ENCODE results near the gene TAP2.
A peak's percentile ranks its signal among the peaks of the same experiment; 100 is the strongest.

TAP2 gene

DNA sequence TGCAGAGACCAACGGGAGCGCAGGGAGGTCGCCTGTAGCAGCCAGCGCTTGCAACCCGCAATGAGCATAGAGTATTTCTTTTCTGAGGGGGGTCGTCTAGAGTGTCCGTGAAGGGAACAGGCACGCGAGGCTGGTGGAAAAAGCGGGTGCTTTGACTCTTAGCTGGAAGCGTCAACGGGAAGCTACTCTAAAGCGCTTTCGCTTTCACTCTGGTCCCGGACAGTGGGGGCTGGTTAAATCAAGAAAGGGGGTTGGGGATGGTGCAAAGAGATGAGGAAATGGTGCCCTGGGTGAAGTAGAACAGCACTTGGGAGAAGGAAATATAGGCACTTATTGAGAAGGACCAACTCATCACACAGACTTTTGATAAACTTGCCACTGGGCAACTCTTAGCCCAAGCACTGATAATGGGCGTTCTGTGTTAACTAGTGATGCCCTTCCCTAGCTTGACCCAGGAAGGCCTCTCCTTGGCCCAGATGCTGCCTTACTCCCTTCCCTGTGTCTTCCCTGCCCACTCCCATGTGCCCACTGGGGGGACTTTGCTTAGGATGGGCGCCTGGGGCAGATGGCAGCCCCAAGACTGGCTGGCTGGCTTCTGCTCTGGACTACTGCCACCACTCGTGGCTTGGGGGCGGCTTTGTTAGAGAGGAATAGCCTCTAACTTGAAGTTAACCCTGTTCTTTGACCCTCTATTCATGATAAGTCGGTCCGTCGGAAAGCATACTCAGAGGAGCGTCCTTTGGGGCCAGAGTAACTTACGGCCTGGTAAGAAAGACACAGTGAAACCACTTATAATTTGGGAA lies 16.0 kb upstream of the TAP2 start:
- DNase-seq (ENCODE audit: low read depth in 2 of 2) = no peak

DNA sequence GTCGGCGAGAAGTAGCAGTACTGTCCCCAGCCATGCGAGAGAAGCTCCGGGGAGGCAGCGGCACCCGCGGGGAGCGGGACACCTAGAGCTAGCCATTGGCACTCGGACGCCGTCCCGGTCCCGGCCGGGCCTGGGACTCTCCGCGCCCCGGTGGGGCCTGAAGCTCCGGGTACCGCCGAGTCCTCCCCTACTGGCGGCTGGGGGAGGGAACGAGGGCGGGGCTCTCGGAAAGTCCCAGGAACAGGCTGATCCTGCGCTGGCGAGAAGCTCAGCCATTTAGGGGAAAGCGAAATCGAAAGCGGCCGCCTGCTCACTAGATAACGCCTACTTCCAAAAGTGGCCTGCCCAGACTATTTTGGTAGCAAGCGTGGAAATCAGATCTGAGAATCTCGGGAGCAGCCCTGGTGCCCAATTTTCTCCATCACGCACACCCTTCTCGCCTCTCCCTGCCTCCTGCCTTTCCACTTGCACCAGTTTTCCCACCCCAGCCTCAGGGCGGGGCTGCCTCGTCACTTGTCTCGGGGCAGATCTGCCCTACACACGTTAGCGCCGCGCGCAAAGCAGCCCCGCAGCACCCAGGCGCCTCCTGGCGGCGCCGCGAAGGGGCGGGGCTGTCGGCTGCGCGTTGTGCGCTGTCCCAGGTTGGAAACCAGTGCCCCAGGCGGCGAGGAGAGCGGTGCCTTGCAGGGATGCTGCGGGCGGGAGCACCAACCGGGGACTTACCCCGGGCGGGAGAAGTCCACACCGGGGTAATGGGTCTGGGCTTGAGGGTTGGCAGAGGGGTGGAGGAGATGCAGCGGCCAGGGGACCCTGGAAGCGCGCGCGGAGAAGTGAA lies 15.2 kb upstream of the TAP2 start, which contains the start of the genes PSMB9 and TAP1:
TSS of gene PSMB9 (plus strand) at position 652 of the 835 bp plus-strand sequence. CDS start at position 690, 38 bp downstream.
TSS of gene TAP1 (minus strand) at position 164 of the 835 bp plus-strand sequence. CDS start at position 96, 68 bp downstream.
- DNase-seq (ENCODE audit: low read depth in 2 of 2) = peak; percentile 93 to 96

DNA sequence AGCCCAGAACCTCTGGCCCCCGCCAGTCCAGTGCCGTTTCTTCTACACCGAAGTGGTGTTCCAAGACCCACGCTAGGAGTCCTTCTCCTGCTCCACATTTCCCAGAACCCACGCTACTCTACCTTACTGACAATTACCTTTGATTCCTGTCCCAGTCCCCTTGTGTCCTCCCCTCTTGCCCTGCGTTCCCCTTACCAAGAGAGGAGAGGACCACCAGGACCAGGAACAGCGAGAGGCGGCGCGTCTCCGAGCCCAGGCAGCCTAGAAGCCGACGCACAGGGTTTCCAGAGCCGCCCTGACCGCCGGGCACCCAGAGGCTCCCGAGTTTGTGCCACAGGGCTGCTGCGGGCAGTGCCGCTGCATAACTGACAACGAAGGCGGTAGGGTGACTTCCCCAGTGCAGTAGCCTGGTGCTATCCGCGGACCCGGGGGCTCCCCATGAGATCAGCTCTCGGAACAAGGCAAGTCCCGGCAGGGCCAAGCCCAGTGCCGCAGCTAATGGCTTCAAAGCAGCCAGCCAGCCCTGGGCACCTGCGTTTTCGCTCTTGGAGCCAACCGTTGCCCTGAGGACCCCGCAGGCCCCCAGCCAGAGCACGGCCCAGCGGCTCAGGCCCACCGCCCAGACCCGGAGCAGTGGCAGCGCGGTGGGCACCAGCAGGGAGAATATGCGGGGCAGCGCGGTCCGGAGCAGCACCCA lies 14.5 kb upstream of the TAP2 start:
- DNase-seq (ENCODE audit: low read depth in 2 of 2) = no peak

DNA sequence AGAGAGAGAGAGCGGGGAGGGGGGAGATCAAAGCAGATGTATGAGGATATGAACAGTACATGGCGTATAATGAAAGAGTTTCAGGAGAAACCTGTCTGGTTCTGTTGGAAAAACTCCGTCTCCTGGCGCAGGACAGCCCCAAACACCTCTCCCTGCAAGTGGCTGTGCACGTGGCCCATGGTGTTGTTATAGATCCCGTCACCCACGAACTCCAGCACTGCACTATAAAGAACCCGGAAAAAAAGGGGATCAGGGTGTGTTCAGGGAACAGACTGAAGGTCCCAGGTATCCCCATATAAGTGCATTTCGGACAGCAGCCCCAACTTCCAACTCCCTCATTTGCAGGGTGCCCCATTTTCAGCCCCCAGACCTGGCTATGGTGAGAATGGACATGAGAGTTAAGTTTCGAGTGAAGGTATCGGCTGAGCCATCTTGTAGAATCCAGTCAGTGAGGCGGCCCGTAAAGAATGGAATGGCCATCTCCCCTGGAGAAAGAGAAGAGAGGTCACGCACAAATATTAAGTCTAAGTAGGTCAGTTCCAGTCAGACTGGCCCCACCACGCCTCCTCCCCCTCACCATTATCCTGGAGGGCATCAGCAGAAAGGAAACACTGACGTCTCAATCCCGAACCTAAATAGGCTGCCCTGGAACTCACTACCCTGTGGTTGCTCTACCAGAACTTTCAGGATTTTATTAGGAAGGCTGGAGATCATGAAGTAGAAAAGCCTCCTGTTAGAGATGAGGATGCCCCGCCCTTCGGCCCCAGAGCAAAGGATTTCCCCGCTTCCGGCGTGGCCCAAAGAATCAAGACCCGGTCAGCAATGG lies 13.7 kb upstream of the TAP2 start:
- no peak for DNase-seq (ENCODE audit: low read depth in 2 of 2)

DNA sequence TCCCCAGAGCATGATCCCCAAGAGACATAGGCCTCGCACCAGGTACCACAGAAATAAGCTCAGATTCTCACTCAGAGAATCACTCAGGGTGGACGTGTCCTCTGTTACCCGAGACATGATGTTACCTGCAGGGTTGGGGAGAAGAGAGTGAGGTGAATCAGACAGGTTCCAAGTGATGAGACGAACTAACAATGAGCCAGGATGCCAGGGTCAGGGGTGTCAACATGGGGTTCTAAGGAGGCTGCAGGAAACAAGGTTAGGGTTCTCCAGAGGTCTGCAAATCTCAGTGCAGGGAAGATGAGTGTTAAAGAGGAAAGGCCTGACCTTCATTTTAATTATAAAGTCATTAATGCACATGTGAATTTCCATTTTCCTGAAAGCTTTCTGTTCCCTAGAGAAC lies 12.5 kb upstream of the TAP2 start:
- no peak for DNase-seq (ENCODE audit: low read depth in 2 of 2)

DNA sequence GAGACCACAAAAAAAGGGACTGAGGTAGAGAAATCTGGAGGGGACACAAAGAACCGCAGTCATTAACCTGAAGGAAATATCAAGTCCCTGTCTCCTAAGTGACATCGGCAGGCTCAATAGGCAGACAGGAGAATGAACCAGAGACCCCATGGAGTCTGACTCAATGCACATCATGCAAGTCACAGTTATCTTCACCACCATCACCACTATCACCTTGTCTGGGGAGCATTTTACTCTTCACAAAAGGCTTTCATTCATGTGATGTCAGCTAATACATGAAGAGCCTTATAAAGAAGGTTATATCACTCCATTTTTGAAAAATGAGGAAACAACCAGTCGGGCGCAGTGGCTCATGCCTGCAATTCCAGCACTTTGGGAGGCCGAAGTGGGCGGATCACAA lies 10.6 kb upstream of the TAP2 start:
- DNase-seq (ENCODE audit: low read depth in 2 of 2) = no peak

DNA sequence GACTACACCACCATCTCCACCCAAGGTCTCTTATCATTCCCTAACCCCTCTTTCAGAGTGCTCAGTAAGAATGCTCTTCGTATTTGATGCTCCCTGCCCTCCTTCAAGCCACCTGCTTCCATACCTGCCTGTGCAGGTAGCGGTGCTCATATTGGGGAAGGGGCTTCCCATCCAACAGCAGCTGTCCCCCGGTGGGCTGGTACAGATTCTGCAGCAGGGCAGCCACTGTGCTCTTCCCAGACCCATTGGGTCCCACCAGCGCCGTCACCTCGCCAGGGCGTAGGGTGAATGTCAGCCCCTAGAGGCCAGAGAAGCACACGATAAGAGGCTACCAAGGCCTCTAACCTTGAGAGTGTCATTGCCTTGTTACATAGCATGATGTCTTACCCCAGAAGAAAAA lies 9.3 kb upstream of the TAP2 start:
- DNase-seq (ENCODE audit: low read depth in 2 of 2) = no peak

DNA sequence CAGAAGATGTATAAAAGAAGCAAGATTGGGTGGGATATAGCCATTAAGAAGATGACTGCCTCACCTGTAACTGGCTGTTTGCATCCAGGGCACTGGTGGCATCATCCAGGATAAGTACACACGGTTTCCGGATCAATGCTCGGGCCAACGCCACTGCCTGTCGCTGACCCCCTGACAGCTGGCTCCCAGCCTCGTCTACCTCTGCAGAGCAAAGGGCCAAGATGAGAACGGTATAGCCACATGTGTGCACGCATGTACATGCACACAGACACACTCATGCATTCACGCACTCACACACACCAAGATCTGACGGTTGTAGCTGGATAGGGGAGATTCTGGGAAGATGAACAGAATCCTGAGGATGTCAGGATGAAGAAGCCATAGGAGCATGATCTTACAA lies 8.5 kb upstream of the TAP2 start:
- DNase-seq (ENCODE audit: low read depth in 2 of 2) = no peak

DNA sequence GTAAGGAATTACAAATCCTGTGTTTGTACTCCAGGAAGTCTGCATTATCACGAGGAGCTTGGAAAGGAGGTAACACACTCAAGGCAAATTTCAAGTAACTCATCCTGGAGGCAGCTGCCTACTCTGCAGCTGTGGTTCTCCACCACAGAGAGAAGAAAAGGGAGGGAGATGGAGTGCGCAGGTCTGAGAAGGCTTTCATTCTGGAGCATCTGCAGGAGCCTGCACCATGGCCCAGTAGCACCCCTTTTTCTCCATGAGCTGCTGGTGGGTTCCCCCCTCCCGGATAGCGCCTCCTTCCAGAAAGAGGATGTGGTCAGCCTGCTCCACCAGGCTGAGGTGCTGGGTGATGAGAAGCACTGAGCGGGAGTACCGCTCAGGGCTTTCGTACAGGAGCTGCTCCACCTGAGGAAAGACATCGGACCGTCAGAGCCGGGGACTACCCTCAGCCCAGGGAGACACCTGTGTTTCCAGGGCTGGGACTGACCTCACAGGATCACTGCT lies 6.9 kb upstream of the TAP2 start:
- DNase-seq (ENCODE audit: low read depth in 2 of 2) = no peak

DNA sequence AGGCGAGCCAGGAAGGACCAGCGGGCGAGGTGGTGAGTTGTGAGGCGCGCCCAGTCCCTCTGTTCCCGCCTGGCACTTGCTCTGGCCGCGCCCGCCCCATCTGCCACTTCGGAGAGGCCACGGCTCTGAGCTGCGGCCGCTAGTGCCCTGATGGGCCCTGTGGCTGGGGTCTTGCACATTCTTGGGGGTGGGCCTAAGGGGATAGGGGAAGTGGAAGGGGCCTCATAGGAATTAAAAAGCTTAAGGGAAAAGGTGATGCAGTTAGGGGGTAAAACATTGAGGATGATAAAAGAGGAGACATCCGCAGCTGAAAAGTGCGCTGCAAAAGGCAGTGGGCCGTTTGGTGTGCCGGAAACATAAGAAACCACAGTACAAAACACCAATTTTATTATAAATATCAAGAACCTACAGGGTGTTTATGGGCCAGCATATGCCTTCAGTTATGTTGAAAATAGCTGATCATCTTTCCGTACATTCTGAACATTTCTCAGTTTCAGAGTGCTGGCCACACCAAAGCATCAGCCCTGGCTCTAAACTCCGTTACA lies 6.4 kb upstream of the TAP2 start:
- no peak for DNase-seq (ENCODE audit: low read depth in 2 of 2)

DNA sequence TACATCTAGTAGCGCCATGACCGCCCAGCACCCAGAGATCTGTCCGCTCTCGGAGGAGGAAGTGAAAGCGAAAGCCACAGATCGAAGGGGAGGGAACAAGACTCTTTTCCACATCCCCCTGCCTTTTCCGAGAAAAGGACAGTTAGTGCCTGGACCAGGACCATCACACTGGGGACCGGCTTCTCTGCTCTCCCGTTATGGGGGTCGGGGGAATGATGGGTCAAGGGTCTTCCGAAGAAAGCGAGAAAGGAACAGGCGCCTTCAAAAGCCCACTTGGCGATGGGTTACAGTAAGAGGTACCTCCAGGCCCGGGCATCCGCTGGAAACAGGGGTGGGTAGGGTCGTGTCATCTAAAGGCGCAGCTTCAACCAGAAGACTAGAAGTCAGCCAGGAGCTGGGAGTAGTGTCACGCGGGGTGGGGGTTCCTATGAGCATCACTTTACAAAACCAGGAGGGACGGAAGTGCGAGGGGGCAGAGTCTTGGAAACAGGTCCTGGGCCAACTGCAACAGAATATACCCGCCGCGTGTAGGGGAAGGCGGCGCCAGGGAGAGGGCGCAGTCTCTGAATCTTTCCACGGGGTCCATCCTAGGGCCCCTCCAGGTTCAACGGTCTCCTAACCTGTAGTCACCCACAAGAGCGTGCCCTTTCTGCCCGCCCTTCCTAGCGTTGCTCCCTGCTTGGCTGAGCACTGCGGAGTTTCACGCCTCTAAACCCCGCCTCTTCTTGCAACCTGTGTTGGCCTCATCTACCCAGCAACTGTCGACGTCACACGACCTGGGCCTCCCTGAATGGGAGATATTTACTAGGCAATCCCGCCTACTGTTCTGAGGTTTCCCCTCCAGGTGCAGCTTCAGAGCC lies 5.7 kb upstream of the TAP2 start, which contains the start of gene PSMB8:
TSS of gene PSMB8 (minus strand) at position 69 of the 860 bp plus-strand sequence. CDS start at position 18, 51 bp downstream.
- DNase-seq (ENCODE audit: low read depth in 2 of 2) = peak; percentile 94 to 98

DNA sequence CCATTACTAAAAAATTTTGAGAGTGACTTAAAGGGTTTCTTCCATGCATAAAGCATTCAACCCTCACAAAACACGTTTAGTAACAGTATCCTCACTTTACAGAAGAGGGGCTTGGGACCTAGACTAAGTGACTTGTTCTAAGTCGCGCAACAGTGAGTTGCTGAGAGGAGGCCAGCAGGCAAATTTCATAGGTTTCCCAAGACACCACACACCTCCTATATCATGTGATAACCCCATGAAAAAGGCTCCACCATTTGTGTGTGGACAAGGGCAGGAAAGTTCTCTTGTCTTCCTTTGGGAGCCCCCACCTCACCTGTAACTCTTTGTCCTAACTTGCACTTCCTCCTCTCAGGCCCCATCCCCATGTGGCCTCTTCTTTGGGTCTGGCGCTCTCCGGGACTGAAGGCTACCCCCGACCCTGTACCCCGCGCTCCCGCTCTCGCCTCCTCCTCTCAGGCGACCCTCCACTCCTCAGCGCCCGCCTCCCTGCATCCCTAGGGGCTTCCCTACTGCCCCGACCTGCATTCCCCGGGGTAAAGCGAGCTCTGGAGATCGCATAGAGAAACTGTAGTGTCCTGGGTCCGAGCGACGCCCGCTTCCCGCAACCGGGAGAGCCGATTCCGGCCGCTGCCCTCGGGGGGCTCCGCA lies 4.9 kb upstream of the TAP2 start:
- DNase-seq (ENCODE audit: low read depth in 2 of 2) = no peak

DNA sequence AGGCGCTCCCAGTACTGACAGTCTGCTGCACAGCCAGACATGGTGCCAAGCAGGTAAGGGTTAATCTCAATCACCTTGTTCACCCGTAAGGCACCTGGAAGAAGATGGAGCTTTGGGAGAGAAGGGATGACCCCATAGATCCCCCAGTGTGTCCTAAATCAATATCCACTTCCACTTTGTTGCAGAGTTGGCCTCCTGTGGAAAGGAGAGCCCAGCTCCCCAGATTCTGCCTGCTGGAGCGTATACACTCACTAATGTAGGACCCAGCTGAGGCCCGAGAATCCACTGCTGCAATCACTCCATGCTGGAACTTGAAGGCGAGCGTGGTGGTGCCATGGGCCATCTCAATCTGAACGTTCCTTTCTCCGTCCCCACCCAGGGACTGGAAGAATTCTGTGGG lies 4.2 kb upstream of the TAP2 start:
- no peak for DNase-seq (ENCODE audit: low read depth in 2 of 2)

DNA sequence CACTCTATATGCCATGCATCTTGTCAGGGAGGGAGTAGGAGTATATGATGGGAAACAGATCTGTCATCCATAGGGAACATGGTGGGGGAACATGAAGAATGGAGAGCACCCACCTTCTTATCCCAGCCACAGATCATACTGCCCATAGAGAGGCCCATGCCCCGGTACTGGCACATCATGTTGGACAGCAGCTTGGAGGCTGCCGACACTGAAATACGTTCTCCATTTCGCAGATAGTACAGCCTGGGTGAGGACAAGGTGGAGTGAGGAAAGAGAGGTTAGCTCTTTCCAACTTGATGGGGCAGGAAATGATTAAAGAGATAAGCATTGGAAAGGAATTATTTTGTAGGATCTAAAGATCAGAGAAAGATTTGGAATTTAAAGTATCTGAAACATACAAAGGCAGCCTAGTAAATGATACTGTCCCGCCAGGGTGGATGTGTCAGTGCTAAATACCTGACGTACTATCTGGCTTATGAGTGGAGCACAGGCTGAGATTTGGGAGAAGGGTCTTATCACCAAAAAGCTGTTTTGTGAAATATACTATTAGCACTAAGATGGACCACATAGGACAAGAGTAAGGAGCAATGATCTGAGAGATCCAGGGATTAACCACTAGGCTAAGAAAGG lies 3.6 kb upstream of the TAP2 start:
- no peak for DNase-seq (ENCODE audit: low read depth in 2 of 2)

DNA sequence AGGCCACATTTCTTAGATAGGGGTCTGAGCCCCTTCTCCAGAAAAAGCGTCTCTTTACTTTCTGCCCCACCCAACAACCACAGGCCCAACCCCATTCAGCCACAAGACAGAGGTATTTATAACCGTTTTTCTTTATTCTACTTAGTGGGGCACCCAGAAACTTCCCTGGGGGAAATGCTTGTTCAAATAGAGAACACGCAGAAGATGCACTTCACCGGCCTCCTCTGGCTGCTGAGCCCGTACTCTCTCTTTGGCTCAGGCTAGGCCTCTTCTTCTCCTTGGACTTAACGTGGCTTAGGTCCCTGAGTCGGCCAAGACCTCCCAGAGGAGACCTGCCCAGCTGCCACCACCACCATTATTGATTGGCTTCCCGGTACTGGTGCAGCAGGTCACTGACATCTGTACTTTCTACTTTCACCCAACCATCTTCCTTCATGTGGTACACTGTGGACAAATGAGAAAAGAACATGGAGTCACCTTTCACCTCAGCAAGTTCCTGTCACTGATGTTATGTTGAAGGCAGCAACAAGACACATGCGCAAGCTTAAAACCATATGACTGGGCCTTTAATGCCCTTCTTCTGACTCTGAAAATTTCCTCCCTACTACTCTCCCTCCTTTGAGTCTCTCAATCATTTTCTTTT lies 2.2 kb upstream of the TAP2 start:
- no peak for DNase-seq (ENCODE audit: low read depth in 2 of 2)

DNA sequence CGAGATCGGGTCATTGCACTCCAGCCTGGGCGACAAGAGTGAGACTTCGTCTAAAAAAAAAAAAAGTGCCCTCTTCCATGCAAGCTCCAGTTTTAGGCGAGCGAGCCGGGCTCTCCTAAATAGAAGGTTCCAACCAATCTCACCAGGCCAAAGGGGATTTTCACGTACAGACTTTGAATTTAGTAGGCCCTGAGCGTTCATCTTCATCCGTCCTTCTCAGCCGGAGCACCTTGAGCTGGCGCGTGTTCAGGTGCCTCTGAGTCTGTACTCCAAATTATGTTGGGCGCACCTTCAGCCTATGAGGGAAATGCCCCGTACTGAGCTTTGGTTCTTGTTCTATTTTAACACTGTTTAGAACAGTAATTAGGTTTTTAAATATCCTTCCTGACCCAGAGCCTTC lies 817 bp upstream of the TAP2 start:
- no peak for DNase-seq (ENCODE audit: low read depth in 2 of 2)

DNA sequence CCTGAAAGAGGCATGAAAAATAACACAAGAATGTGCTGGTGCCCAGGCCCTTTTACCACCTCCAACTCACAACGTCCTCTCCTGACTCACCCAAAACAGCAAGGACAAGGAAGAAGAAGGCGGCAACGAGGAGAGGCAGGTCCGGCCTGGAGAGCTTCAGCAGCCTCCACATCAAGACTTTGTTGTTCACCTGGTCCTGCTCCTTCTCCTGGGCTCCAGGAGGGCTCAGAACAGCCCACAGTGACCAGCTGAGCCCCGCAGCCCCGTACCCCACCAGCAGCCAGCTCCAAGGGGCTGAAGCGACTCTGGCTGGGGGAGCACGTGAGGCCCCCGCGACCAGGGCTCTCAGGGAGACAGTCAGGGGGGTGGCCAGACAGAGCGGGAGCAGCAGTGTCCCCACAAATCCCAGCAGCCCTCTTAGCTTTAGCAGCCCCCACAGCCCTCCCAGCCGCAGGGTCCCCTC lies 857 bp downstream of the TAP2 start:
- no peak for DNase-seq (ENCODE audit: low read depth in 2 of 2)

DNA sequence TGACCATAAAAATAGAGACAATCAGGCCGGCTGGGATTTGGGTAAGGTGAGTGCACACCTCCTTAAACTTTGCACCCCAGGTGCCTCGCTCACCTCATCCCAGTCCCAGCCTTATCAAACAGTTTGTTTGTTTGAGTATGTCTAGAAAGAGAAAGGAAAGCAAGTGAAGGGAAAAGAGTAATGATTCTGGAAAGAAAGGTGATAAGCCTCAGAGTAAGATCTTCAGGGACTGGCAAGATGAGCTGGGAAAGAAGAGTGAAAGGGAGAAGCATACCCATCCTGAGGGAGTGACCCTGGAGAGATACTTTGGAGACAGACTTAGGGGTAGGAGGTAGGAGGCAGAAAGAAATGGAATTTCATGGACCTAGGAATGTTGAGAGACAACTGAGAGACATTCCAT lies 1.7 kb downstream of the TAP2 start:
- no peak for DNase-seq (ENCODE audit: low read depth in 2 of 2)
